Measurements from ENCODE around the gene SVOP.

- TF ChIP-seq CTCF (IDR thresholded peaks at IDR 0.05) (no peak), EZH2 (IDR thresholded peaks at IDR 0.05; ENCODE audit: borderline replicate concordance, insufficient read depth, low read depth, low read length, poor library complexity, severe bottlenecking) (no peak)
Observed at GRCh38 chr12:109058773-109059172, 37.9 kb upstream of the SVOP start.

Measured in B cell (primary cell).